ENCODE measurements around the gene CFDP1.

GRCh38 chr16:75477680-75478473 lies 44.6 kb upstream of the CFDP1 start:
- TF ChIP-seq YY1 (IDR thresholded peaks at IDR 0.05; ENCODE audit: insufficient read depth, insufficient read length) = no peak
- TF ChIP-seq ZNF274 (IDR thresholded peaks at IDR 0.05; ENCODE audit: low read depth, low read length) = no peak
- no peak for TF ChIP-seq SUZ12 (IDR thresholded peaks at IDR 0.05; ENCODE audit: extremely low read depth, insufficient read depth, insufficient read length)

Measured in NT2/D1 (cell line).